IPS-20b (cell line): Measurements from ENCODE around the gene CNTN6.

Experiments used
- H3K27ac ChIP-seq: one replicate; pipeline ENCODE4 v1.5.1; 2013; ENCODE audit warnings: low read length
- H3K27me3 ChIP-seq: 2 replicates; pipeline ENCODE4 v1.6.1; 2013; ENCODE audit warnings: mild to moderate bottlenecking, low read length, inconsistent platforms; ENCODE audit not compliant: insufficient read depth
- H3K36me3 ChIP-seq: 2 replicates; pipeline ENCODE4 v1.6.1; 2013; ENCODE audit warnings: low read depth, mild to moderate bottlenecking, inconsistent platforms, low read length, moderate library complexity; ENCODE audit not compliant: insufficient read depth
- H3K4me1 ChIP-seq: 2 replicates; pipeline ENCODE4 v1.6.1; 2013; ENCODE audit warnings: mild to moderate bottlenecking, control low read depth, inconsistent platforms, low read length, moderate library complexity; ENCODE audit not compliant: insufficient read depth
- H3K4me3 ChIP-seq: 2 replicates; pipeline ENCODE4 v1.5.1; 2013; ENCODE audit warnings: mild to moderate bottlenecking, low read length, inconsistent platforms
- H3K9ac ChIP-seq: 2 replicates; pipeline ENCODE4 v1.6.1; 2013; ENCODE audit warnings: low read depth, mild to moderate bottlenecking, inconsistent platforms, low read length, moderate library complexity
- H3K9me3 ChIP-seq: 2 replicates; pipeline ENCODE4 v1.6.1; 2013; ENCODE audit warnings: mild to moderate bottlenecking, low read depth, low read length, inconsistent platforms; ENCODE audit not compliant: insufficient read depth

Gene CNTN6

DNA sequence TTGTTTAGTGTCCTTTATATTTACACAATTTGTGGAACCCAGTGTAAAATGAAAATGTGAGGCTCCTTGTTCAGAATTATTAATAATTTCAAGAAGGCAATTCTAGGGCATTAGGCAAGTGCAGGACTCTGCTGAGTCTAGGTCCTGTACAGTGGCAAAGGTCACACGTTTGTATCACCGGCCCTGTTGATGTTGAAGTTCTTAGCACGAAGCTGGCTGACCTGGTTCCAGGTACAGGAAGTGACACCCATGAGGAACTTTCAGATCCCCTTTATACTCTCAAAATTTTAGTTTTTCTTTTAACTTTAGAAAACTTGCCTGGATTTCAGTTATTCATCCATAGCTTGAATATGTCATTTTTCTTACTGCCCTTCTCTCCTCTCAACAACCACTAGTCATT, 349.4 kb downstream of the CNTN6 start:
- no peaks in the 10 kb centered on the region for H3K27me3 ChIP-seq
- no peaks in the 10 kb centered on the region for H3K36me3 ChIP-seq
- H3K27ac ChIP-seq = no peak overlapping the region
- H3K4me3 ChIP-seq = no peak overlapping the region
- no peak overlapping the region for H3K9ac ChIP-seq
- H3K4me1 ChIP-seq = no peaks in the 10 kb centered on the region
- no peaks in the 10 kb centered on the region for H3K9me3 ChIP-seq

DNA sequence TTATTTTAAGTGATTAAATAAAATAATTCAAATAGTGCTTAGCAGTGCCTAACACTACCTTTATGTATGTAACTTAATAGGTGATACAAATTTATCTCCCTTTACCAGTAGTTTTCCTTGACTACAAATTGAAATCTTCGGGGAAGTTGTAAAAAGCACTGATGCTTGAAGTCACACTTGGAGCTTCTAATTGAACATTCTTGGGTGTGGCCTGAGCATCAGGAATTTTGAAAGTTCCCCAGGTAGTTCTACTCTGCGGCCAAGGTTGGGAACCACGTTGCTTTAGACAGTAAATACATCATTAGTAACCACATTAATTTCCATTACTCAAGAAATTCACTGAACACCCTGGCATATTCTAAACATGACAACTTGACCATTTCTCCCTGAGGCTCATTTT, 351.4 kb downstream of the CNTN6 start:
- no peaks in the 10 kb centered on the region; the same call in 1 of the 2 replicates for H3K4me1 ChIP-seq
- H3K4me3 ChIP-seq = no peak overlapping the region
- no peak overlapping the region for H3K27ac ChIP-seq
- H3K27me3 ChIP-seq = no peaks in the 10 kb centered on the region
- H3K9ac ChIP-seq = no peak overlapping the region
- no peaks in the 10 kb centered on the region for H3K36me3 ChIP-seq
- H3K9me3 ChIP-seq = no peaks in the 10 kb centered on the region

DNA sequence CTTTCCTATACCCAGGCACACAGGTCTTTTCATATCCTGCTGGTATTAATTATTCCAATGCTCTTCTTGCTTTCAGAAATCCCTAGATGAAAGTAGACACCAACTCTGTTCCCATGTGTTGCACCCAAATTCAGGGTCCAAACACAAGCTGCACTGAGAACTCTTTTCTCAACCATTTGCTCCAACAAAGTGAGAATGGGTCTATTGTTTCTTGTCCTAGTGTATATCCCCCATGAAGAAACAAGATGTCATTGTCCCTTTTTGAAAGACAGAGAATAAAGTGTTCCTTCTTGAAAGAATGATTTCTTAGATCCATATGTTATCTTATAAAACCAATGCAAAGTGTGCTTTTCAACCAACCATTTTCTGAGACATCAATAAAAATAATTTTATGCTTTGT, 353.7 kb downstream of the CNTN6 start:
- no peaks in the 10 kb centered on the region for H3K9me3 ChIP-seq
- no peaks in the 10 kb centered on the region for H3K27me3 ChIP-seq
- no peak overlapping the region for H3K27ac ChIP-seq
- no peaks in the 10 kb centered on the region for H3K36me3 ChIP-seq
- no peaks in the 10 kb centered on the region; the same call in 1 of the 2 replicates for H3K4me1 ChIP-seq
- H3K4me3 ChIP-seq = no peak overlapping the region
- no peak overlapping the region for H3K9ac ChIP-seq

DNA sequence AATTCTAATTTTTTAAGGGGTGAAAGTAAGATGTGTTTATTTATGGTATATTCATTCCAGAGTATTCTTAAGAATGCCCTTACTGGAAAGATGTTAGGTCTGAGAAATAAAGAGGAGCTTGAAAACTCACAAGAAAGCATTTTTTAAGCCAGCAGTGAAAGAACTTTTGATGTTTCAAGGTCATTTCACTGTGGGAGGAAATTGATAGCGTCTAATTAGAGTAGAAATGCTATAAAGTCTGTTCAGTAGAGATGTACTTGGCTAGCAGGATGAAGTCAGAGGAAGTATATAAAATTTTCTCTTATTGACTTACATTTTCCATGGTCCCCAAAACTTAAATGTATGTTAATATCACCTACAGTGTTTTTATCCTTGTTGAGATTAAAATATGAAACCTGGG, 354.6 kb downstream of the CNTN6 start:
- Histone ChIP-seq H3K27me3 (no peaks in the 10 kb centered on the region), H3K9me3 (no peaks in the 10 kb centered on the region), H3K4me1 (no peaks in the 10 kb centered on the region; the same call in 1 of the 2 replicates), H3K36me3 (no peaks in the 10 kb centered on the region), H3K4me3 (no peak overlapping the region), H3K9ac (no peak overlapping the region), H3K27ac (no peak overlapping the region)

DNA sequence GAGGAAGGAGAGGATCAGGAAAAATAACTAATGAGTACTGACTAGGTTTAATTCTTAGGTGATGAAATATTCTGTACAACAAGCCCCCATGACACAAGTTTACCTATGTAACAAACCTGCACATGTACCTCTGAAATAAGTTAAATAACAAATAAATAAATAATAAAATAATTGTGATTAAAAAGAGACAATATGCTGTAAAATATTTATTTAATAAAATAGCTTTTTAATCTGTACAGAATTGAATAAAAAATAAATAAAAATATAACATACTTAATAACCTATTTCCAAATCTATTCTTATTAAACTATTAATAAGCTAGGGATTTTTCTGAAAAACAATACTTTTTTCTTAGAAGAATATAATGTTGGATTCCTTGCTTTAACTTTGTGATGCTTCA, 355.6 kb downstream of the CNTN6 start:
- H3K36me3 ChIP-seq = no peaks in the 10 kb centered on the region
- H3K27me3 ChIP-seq = no peaks in the 10 kb centered on the region
- no peak overlapping the region for H3K4me3 ChIP-seq
- no peak overlapping the region for H3K9ac ChIP-seq
- H3K27ac ChIP-seq = no peak overlapping the region
- H3K9me3 ChIP-seq = no peaks in the 10 kb centered on the region
- H3K4me1 ChIP-seq = no peaks in the 10 kb centered on the region; the same call in 1 of the 2 replicates
